ENCODE data around the gene GKN1. TPM values are rescaled to one million over a fixed set of nuclear protein-coding genes. Genes with fewer than 3 reads are reported as not detected.
A peak's percentile ranks its signal among the peaks of the same experiment; 100 is the strongest.

GKN1 gene
- total and polyA plus RNA-seq, 5 donors = not detected

- ATAC-seq = peak; percentile 67 to 95
- no peak overlapping the region for H3K4me3 ChIP-seq (ENCODE audit: low read length)
- no peak overlapping the region for H3K27ac ChIP-seq (ENCODE audit: low read length)
Measured at GRCh38 chr2:68987021-68987503, 12.6 kb downstream of the GKN1 start.

GRCh38 chr2:68989035-68989434 is 14.6 kb downstream of the GKN1 start:
- no peak for DNase-seq
- ATAC-seq = no peak

More at GRCh38 chr2:68987021-68987503, 12.6 kb downstream of the GKN1 start:
- peak in 2 of 3 donors; percentile 59 to 60 for DNase-seq
- intact Hi-C loops (cut with DNase I) = no loop called here
- H3K9me3 ChIP-seq (ENCODE audit: control insufficient read depth, low read length) = no peaks in the 10 kb centered on the region
- H3K4me1 ChIP-seq (ENCODE audit: control insufficient read depth, insufficient read depth, low read length) = no peaks in the 10 kb centered on the region
- no peaks in the 10 kb centered on the region for H3K27me3 ChIP-seq (ENCODE audit: control insufficient read depth, insufficient read depth)
- 37% methylated on average over 5 of the region's 5 CpGs for WGBS

GRCh38 chr2:68992341-68992740 is 17.9 kb downstream of the GKN1 start:
- Histone ChIP-seq H3K27me3 (ENCODE audit: control insufficient read depth, insufficient read depth) (no peaks in the 10 kb centered on the region), H3K4me3 (ENCODE audit: low read length) (no peak overlapping the region), H3K4me1 (ENCODE audit: control insufficient read depth, insufficient read depth, low read length) (no peaks in the 10 kb centered on the region), H3K9me3 (ENCODE audit: control insufficient read depth, low read length) (no peaks in the 10 kb centered on the region), H3K27ac (ENCODE audit: low read length) (no peak overlapping the region)
- no peak for DNase-seq
- WGBS = 85% methylated on average over 5 of the region's 5 CpGs
- intact Hi-C loops (cut with DNase I) = no loop called here
- ATAC-seq = no peak

More at GRCh38 chr2:68989035-68989434, 14.6 kb downstream of the GKN1 start:
- 49% methylated on average over 5 of the region's 5 CpGs for WGBS
- Histone ChIP-seq H3K27ac (ENCODE audit: low read length) (no peak overlapping the region), H3K27me3 (ENCODE audit: control insufficient read depth, insufficient read depth) (no peaks in the 10 kb centered on the region), H3K4me3 (ENCODE audit: low read length) (no peak overlapping the region), H3K9me3 (ENCODE audit: control insufficient read depth, low read length) (no peaks in the 10 kb centered on the region), H3K4me1 (ENCODE audit: control insufficient read depth, insufficient read depth, low read length) (no peaks in the 10 kb centered on the region)
- intact Hi-C loops (cut with DNase I) = no loop called here

- DNase-seq (peak in 1 of 3 donors; percentile 52), ATAC-seq (no peak)
- Histone ChIP-seq H3K27ac (ENCODE audit: low read length) (no peak overlapping the region), H3K9me3 (ENCODE audit: control insufficient read depth, low read length) (no peaks in the 10 kb centered on the region), H3K27me3 (ENCODE audit: control insufficient read depth, insufficient read depth) (no peaks in the 10 kb centered on the region), H3K4me3 (ENCODE audit: low read length) (no peak overlapping the region), H3K4me1 (ENCODE audit: control insufficient read depth, insufficient read depth, low read length) (no peaks in the 10 kb centered on the region)
- intact Hi-C loops (cut with DNase I) = no loop called here
- WGBS = 59% methylated on average over 3 of the region's 3 CpGs
Measured at GRCh38 chr2:68992933-68993332, 18.5 kb downstream of the GKN1 start.

- intact Hi-C loops (cut with DNase I) = no loop called here
- Histone ChIP-seq H3K9me3 (ENCODE audit: control insufficient read depth, low read length) (no peaks in the 10 kb centered on the region), H3K4me1 (ENCODE audit: control insufficient read depth, insufficient read depth, low read length) (no peaks in the 10 kb centered on the region), H3K27ac (ENCODE audit: low read length) (no peak overlapping the region), H3K27me3 (ENCODE audit: control insufficient read depth, insufficient read depth) (no peaks in the 10 kb centered on the region), H3K4me3 (ENCODE audit: low read length) (no peak overlapping the region)
- ATAC-seq = peak; percentile 76 to 77
- peak; percentile 44 to 80 (median 57) for DNase-seq
- WGBS = 72% methylated on average over 7 of the region's 7 CpGs
Measured at GRCh38 chr2:68993660-68994059, 19.2 kb downstream of the GKN1 start.

- peak; percentile 82 to 93 for ATAC-seq
- intact Hi-C loops (cut with DNase I) = no loop called here
Measured at GRCh38 chr2:68994864-68995263, 20.4 kb downstream of the GKN1 start.

GRCh38 chr2:68995916-68996315 is 21.5 kb downstream of the GKN1 start:
- H3K27ac ChIP-seq (ENCODE audit: low read length) = no peak overlapping the region
- intact Hi-C loops (cut with DNase I) = no loop called here
- WGBS = 44% methylated on average over 3 of the region's 3 CpGs
- no peaks in the 10 kb centered on the region for H3K4me1 ChIP-seq (ENCODE audit: control insufficient read depth, insufficient read depth, low read length)
- no peaks in the 10 kb centered on the region for H3K27me3 ChIP-seq (ENCODE audit: control insufficient read depth, insufficient read depth)
- no peak overlapping the region for H3K4me3 ChIP-seq (ENCODE audit: low read length)
- H3K9me3 ChIP-seq (ENCODE audit: control insufficient read depth, low read length) = no peaks in the 10 kb centered on the region
- DNase-seq (no peak), ATAC-seq (no peak)

More at GRCh38 chr2:68994864-68995263, 20.4 kb downstream of the GKN1 start:
- Histone ChIP-seq H3K27me3 (ENCODE audit: control insufficient read depth, insufficient read depth) (no peaks in the 10 kb centered on the region), H3K4me1 (ENCODE audit: control insufficient read depth, insufficient read depth, low read length) (no peaks in the 10 kb centered on the region), H3K27ac (ENCODE audit: low read length) (no peak overlapping the region), H3K9me3 (ENCODE audit: control insufficient read depth, low read length) (no peaks in the 10 kb centered on the region), H3K4me3 (ENCODE audit: low read length) (no peak overlapping the region)
- 34% methylated on average over 4 of the region's 4 CpGs for WGBS
- peak; percentile 86 to 91 (median 87) for DNase-seq

- no peaks in the 10 kb centered on the region for H3K27me3 ChIP-seq (ENCODE audit: control insufficient read depth, insufficient read depth)
- no peak for ATAC-seq
Measured at GRCh38 chr2:68997401-68997800, 23.0 kb downstream of the GKN1 start.

GRCh38 chr2:69001879-69002278 is 27.4 kb downstream of the GKN1 start:
- Histone ChIP-seq H3K27ac (ENCODE audit: low read length) (no peak overlapping the region), H3K4me1 (ENCODE audit: control insufficient read depth, insufficient read depth, low read length) (no peaks in the 10 kb centered on the region), H3K4me3 (ENCODE audit: low read length) (no peak overlapping the region), H3K27me3 (ENCODE audit: control insufficient read depth, insufficient read depth) (no peaks in the 10 kb centered on the region), H3K9me3 (ENCODE audit: control insufficient read depth, low read length) (no peaks in the 10 kb centered on the region)
- DNase-seq (no peak), ATAC-seq (no peak)
- intact Hi-C loops (cut with DNase I) = no loop called here

More at GRCh38 chr2:68997401-68997800, 23.0 kb downstream of the GKN1 start:
- intact Hi-C loops (cut with DNase I) = no loop called here
- Histone ChIP-seq H3K9me3 (ENCODE audit: control insufficient read depth, low read length) (no peaks in the 10 kb centered on the region), H3K27ac (ENCODE audit: low read length) (no peak overlapping the region), H3K4me3 (ENCODE audit: low read length) (no peak overlapping the region), H3K4me1 (ENCODE audit: control insufficient read depth, insufficient read depth, low read length) (no peaks in the 10 kb centered on the region)
- no peak for DNase-seq

GRCh38 chr2:69003731-69004130 is 29.3 kb downstream of the GKN1 start:
- Histone ChIP-seq H3K4me3 (ENCODE audit: low read length) (no peak overlapping the region), H3K9me3 (ENCODE audit: control insufficient read depth, low read length) (no peaks in the 10 kb centered on the region), H3K27ac (ENCODE audit: low read length) (no peak overlapping the region), H3K4me1 (ENCODE audit: control insufficient read depth, insufficient read depth, low read length) (no peaks in the 10 kb centered on the region), H3K27me3 (ENCODE audit: control insufficient read depth, insufficient read depth) (no peaks in the 10 kb centered on the region)
- intact Hi-C loops (cut with DNase I) = no loop called here
- DNase-seq = no peak
- 90% methylated on average over 2 of the region's 2 CpGs for WGBS
- no peak for ATAC-seq

- no peaks in the 10 kb centered on the region for H3K27me3 ChIP-seq (ENCODE audit: control insufficient read depth, insufficient read depth)
- ATAC-seq (peak; percentile 26 to 76), DNase-seq (no peak)
- H3K4me3 ChIP-seq (ENCODE audit: low read length) = no peak overlapping the region
- intact Hi-C loops (cut with DNase I) = no loop called here
- no peaks in the 10 kb centered on the region for H3K4me1 ChIP-seq (ENCODE audit: control insufficient read depth, insufficient read depth, low read length)
- H3K9me3 ChIP-seq (ENCODE audit: control insufficient read depth, low read length) = no peaks in the 10 kb centered on the region
- no peak overlapping the region for H3K27ac ChIP-seq (ENCODE audit: low read length)
Measured at GRCh38 chr2:69007169-69007568, 32.7 kb downstream of the GKN1 start.

GRCh38 chr2:69007603-69008002 is 33.2 kb downstream of the GKN1 start:
- DNase-seq (no peak), ATAC-seq (no peak)
- no peak overlapping the region for H3K4me3 ChIP-seq (ENCODE audit: low read length)
- no peaks in the 10 kb centered on the region for H3K9me3 ChIP-seq (ENCODE audit: control insufficient read depth, low read length)
- intact Hi-C loops (cut with DNase I) = no loop called here
- no peak overlapping the region for H3K27ac ChIP-seq (ENCODE audit: low read length)
- no peaks in the 10 kb centered on the region for H3K4me1 ChIP-seq (ENCODE audit: control insufficient read depth, insufficient read depth, low read length)
- no peaks in the 10 kb centered on the region for H3K27me3 ChIP-seq (ENCODE audit: control insufficient read depth, insufficient read depth)
